GM10266 (cell line): ENCODE measurements around the gene FAM20B.
A peak's percentile ranks its signal among the peaks of the same experiment; 100 is the strongest.

ENCODE experiments used
- DNase-seq: peaks from one replicate; pipeline ENCODE4 v3.0.0; 2012; ENCODE audit errors: extremely low spot score
- TF ChIP-seq, protein P1 (sequence below): IDR thresholded peaks from 2 replicates; pipeline ENCODE4 v1.5.1; 2012; ENCODE audit warnings: mild to moderate bottlenecking, low read depth; ENCODE audit not compliant: control insufficient read depth, insufficient read depth; ENCODE audit errors: missing control alignments

The FAM20B gene

DNA sequence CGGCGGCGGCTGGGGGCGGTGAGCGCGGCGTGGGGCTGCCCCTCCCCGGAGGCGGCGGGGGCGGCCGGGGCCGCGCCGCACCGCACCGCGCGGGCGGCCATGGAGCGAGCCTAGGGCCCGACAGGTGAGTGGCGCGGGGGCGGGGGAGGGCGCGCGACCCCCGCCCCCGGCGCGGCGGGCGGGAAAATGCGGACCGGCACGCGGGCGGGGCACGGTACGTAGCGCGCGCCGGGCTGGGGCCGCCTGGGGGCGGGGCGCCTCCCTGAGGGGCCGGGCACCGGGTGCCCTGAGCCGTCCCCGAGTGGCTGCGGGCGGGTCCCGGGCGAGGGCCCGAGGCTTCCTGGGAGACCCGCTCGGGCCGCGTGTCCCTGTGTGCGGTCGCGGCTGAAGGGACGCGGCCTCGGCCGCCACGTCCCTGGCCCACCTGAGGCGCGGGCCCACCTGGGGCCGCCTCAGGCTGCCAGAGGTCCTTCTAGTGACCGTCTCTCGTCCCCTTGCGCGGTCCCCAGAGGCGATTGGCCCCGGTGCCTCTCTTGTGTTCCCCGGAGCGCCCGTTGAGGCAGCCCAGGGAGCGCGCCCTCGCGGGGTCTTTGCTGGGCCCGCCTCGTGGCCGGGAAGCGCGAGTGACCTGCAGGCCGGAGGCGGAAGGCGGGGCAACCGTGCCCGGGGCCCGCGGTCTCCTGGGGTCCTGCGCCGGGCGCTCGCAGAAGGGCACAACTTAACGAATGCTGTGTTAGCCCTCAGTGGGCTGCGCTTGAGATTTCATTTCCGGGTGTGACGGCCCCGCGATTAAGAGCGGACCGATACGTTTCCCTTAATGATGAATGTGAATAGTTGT lies 500 bp downstream of the FAM20B start:
- peak; percentile 85 for DNase-seq
- TF ChIP-seq, protein P1, sequence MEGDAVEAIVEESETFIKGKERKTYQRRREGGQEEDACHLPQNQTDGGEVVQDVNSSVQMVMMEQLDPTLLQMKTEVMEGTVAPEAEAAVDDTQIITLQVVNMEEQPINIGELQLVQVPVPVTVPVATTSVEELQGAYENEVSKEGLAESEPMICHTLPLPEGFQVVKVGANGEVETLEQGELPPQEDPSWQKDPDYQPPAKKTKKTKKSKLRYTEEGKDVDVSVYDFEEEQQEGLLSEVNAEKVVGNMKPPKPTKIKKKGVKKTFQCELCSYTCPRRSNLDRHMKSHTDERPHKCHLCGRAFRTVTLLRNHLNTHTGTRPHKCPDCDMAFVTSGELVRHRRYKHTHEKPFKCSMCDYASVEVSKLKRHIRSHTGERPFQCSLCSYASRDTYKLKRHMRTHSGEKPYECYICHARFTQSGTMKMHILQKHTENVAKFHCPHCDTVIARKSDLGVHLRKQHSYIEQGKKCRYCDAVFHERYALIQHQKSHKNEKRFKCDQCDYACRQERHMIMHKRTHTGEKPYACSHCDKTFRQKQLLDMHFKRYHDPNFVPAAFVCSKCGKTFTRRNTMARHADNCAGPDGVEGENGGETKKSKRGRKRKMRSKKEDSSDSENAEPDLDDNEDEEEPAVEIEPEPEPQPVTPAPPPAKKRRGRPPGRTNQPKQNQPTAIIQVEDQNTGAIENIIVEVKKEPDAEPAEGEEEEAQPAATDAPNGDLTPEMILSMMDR = no peak

DNA sequence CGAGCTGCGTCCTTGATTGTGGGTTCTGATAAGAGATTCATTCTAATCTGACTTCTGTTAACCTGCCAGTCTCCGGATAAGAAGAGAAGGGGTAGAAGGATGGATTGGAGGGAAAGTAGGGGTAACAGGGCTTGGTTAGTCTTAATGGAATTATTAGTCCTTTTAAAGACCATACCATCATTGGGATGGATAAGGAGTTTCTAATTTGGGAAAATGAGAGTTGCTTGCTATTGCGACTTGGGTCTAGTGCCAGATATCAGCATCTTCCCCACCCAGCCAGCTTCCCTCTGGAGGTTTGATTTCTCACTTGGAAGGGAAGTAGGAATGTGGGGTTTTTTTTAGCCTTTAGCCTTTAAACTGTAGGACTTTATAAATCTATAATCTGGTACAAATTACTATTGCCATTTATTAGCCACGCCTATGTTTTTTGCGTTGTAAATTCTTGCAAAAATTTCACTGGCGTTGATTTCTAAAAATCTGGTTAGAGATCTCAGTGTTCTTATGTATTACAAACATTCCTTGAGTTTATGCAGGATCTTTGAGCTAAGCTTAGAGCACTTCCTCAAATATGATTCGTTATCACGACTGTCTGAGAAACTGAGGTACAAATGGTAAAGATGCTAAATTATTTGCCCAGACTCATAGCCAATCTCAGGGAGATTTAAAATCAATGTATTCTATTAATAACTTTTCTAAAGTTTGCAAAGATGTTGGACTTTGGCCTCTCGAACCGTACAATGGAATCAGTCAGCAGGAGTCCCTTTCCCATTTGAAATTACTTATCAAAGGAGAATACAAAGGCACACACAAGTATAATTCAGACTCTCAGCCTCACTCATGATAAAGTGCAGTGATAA lies 1.3 kb downstream of the FAM20B start:
- no peak for DNase-seq
- TF ChIP-seq, protein P1 = no peak

DNA sequence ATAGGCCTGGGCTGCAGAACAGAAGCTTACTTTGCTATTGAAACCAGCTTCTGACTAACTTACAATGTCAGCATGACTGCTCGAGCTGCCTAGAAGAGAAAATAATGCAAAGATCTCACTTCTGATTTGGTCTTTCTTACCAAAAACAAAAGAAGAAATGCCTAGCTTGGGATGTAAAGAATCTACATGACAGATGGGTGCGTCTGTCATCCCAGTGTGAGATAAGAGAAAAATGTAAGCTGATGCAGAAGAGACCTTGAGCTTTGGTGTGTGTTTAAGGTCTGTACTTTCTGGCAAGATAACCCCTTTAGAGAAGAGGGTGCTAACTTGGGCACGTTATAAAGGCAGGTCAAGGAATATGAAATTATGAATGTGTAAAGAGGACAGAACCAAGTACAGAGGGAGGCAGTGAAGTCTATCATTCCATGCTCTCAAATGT lies 3.6 kb downstream of the FAM20B start:
- DNase-seq = no peak
- TF ChIP-seq, protein P1 = no peak

DNA sequence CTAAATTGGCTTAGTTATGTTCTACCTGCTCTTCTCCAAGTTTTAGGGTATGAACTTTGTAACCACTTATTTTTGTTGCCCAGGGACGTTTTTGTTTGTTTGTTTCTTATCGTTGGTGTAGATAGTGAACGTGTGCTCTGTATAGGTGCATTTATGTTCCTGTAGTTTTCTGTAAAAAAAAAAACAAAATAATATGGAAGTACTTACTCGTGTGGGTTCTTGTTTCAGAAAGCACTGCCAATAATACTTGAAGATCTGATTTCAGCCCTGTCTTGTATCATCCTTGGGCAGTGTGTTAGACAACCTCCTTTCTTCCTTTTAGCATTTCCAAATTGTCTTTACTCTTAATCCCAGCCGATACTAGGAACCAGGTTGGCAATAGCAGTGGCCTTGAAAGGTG lies 4.4 kb downstream of the FAM20B start:
- TF ChIP-seq, protein P1 = no peak
- no peak for DNase-seq

DNA sequence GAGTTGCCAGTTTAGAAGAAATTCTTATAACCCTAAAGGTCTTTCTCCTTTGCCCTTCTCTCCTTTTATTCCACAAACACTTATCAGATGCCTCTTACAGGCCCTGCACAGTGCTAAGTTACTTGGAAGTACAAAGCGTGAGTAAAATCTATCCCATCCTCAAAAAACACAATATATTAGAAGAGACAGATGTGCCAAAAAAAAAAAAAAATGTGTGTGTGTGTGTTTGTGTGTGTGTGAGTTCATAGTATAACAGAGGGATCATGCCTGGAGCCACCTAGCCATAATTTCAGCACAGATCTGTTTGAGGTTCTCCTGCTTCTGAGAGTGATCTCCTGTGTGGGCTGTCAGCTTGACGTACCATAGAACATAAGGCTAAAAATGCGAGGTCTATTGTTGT lies 5.0 kb downstream of the FAM20B start:
- DNase-seq = no peak
- TF ChIP-seq, protein P1 = no peak

DNA sequence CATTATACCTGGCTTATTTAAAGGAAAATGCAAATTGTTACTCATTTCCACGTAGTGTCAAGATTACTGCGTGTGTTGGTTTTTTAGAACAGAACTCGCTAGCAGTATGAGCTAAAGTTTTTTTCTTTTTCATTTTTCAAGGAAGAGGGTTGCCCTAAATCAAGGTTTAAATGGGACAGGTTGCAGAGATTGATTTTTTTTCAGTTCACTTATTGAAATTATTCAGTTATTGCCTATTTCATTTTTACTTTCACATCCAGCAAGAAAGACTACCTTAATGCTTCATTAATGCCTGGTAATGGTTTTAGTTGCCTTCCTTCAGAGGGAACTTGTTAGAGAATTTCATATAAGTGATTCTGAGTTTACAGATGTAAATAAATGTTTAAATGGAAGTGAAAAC lies 5.6 kb downstream of the FAM20B start:
- TF ChIP-seq, protein P1 = no peak
- no peak for DNase-seq
